NCI-H2081 treated with DMSO at 0.1 percent for 48 hours (cell line): ENCODE data around the gene TGFA.

Experiments used
- DNase-seq: peaks from one replicate; lab custom pipeline; 2025; lab: John Stamatoyannopoulos, UW

The TGFA gene

DNA sequence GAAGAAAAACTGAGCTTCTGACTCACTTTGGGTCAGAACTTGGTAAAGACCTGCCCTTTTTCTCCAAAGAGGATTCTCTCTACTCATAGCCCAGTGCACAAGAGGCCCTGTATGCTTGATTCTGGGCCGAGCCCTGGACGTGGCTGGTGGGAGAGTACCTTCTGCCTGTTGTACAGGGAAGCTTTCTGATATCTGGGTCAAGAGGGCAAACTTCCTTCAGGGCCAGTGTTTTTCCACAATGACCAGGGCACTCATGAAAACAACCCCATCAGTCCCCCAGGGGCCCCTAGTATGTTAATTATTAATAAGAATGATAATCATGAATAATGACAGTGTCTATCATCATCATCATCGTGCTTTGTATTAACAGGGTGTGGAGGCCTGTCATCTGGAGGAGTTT lies 90.0 kb downstream of the TGFA start:
- DNase-seq: no peak

DNA sequence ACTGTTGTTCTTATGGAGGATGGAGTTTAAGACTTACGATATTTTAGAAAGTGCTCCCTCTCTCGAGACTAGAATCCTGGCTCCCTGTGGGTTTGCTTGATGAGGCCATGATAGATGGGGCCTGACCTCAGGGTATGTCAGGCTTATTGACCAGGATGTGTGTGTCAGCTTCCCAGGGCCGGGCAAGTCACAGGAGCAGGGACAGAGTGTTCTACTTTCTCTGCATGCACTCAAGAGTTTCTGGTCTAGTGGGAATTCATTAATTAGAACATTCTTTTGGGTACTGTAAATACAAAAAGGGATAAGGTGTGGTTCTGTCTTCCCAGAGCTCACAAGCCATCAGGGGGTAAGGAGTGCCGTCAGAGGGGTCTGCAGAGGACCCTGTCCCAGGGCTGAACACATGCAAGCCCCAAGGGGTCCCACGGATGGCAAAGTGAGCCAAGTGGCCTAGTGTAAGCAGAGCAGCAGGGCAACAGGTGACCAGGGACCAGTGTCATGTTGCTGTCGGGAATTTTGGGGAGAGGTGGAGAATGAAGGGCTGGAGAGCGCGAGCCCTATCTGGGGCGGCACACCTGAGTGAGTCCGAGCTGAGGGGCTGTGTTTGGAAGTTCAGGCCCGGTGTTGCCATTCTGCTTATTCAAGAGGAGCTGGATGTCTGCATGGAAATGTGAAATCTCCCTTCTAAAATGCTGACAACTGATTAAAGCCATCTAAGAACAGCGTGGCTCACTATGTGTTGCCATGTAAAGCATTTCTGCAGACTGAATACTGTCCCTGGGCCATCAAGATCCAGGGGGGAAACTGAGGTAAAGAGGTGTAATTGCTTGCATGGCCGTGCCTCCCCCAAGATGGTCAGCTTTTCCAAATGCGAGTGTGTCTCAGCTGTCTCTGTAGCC lies 91.4 kb downstream of the TGFA start:
- no peak for DNase-seq

DNA sequence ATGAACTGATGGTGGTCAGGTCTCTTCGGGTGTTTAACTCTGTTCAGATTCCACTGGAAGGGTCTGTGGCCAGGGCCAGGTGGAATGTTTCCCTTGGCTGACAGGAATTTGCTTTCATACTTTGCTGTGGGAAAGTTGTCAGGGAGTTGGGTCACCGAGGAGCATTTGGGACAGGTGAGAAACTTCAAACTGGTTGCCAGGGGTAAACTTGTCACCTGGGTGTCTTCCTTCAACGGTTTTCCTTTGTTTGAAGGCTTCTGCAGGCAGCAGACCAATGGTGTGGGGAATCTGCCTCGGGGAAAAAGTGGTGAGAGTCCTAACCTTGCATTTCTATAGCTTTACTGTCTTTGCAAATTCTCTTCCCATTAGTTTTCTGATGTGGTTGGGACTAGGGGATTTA lies 92.2 kb downstream of the TGFA start:
- no peak for DNase-seq

DNA sequence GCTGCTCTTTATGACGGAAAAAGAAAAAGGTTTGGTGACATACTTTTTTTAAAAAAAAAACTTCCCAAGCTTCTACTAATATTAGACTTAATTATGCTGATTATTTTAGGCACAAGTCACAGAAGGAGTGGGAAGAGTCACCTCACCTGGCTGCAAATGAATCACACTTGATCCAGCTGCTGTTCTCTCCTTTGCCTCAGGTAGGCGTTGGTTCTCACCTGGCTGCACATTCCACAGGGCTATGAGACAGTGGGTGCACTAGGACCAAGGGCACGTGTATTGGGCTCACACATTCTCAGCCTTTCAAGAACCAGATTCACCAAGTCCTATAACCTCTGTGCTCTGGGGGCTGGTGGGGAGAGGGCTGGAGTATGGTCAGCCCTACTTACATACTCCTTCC lies 93.3 kb downstream of the TGFA start:
- no peak for DNase-seq

DNA sequence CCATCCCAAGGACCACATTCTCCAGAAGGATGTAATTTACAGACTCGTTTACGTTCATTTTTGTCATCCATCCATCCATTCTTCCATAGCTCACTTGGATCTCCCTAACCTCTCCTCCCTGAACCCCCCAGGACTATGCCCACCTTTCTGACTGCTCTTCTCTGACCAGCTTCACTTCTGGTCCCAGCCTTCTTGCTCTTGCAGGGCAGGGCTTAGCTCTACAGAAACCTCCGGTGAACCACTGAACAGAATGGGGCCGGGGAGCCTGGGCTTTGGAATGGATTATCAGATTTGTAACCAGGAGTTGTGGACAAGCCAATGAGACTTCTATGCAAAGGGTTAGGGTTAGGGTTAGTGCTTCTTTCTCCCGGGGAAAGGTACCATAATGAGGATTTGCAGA lies 95.0 kb downstream of the TGFA start:
- DNase-seq: no peak

DNA sequence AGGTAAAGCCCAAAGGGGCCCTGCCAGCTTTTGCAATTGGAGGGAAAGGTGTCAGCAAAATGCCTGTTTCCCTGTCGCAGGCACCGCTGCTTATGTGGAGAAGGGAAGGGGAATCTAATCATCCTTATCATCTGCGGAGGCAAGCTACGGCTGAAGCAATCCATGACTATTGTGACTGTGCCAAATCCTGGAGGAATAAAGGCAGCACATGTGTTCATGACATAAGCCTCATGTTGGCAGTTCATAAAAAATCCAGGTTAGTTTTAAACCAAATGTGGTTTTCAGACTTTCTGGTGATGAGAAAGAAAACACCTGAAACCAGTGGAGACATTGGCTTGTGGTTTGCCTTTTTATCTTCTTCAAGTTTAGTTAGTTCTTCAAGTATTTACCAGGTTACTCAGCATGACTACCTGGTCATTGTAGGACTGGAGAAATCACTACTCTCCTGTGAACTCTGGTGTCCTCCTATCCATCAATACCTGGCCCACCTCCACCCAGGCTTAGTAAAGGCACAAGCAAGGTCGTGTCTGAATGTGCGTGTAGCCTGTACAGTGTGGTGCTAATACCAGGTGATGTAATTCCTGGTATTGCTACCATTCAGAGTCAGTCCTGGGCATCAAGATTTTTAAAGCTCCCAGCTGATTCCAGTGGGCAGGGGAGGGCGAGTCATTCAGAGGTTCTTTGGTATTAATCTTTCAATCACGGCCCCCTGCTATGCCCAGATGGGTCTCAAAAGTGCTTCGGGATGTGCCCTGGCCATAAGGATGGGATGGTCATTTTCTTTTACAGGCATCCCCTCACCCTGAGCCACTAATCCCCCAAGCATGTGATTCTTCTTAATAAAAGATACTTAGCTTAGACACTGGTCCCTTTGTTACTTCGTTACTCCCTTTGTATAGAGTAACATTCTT lies 96.8 kb downstream of the TGFA start:
- no peak for DNase-seq

DNA sequence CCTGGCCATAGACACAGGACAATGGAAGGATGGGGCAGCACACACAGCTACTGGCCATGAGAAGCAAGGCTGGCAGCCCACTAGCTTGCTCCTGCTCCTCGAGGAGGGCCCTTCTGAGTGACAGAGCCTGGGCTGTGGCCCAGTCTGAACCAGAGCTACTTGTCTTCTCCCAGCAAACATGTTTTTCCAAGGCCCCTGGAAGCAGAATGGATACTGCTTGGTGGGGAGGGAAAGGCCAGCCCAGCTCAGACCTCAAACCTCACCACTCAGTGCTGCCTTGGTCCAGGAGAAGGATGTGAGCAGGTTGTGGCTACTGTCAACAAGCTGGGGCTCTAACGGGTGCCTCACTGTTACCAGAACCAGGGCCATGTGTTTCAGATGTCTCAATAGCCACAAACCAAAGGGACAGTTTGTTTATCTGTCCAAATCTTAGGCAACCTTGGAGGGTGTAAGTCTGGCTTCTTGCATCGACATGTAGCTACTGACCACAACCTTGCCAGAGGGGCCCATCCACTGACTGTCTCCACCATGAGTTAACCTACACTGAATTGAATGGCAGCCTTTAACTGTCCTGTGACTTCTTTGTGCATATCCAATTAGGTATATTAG lies 98.6 kb downstream of the TGFA start:
- DNase-seq: no peak

DNA sequence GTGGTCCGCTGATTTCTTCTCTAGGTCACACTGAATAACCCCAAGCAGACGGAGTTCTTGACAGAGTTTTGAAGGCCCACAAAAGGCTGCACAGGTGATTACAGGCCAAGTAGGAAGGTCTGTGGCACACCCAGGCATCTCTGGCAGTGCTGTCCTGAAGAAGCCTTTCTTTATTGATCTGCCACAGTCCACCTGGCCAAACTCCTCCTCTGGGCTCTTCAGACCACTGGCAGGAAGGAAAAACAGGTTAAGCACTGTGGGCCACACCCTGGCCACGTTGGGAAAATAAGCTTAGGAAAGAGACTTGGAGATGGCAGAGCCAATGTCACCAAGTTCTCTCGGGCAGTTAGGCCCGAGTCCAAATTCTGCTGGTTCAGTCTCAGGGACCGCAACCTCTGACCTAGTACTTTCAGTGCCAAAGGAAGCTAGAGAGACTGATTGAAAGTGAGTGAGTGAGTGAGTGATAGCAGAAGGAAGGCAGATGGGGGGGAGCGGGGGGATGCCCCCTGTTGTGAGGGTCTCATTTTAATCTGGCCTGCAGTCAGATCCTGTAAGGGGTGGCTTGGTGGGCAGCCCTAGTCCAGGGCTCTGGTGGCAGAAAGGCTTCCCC lies 102.9 kb downstream of the TGFA start:
- no peak for DNase-seq

DNA sequence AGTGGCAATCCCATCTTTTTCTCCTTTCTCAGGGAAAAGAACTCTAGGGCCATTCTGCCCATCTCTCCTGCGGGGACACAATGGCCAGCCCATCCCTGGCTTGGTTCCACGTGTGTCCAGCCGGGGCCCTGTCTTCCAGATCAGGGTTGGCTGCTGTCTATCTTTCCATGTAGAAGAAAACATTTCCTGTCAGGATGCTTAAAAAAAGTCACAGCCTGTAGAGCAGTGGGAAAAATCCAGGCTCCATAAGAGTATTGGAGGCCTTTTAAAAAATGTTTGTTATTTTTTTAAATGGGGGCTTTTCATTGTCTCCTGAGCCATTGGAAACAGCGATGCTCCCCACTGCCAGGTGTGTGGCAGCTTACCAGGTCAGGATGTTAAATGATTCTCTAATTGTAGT lies 105.6 kb downstream of the TGFA start:
- DNase-seq: no peak

DNA sequence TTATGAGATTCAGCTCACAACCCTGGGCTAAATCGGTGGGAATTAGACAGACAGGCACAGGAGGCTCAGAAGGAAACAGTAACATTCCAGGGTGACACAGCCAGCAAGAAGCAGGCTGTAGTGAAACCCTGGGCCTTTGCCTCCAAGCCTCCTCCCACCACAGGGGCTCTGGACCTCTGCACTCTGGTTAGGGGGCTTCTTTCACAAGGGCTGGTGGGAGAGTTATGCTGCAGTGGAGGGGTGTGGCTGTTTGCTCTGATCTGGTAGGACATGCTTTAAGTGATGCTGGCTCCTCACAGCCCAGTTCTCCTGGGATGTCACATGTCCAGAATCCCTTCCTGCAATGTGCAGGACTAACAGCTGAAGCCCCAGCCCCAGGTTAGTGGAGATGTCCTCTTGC lies 109.9 kb downstream of the TGFA start:
- no peak for DNase-seq

DNA sequence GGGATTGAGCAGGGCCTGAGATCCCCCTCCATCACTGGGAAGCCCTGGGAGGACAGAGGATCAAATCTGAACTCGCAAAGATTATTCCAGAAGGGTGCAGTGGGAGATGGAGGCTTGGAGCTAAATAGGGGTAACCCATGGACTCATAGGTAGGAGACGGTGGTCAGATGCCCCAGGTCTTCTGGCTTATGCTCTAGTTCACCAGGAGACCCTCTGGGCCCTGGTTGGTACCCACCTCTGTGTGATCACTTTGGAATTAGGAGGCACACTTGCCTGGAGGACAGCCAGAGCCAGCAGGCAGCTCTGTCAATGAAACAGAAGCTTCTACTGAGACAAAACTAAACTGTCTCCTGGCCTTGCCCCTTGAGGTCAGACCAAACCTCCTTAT lies 110.6 kb downstream of the TGFA start:
- DNase-seq: no peak

DNA sequence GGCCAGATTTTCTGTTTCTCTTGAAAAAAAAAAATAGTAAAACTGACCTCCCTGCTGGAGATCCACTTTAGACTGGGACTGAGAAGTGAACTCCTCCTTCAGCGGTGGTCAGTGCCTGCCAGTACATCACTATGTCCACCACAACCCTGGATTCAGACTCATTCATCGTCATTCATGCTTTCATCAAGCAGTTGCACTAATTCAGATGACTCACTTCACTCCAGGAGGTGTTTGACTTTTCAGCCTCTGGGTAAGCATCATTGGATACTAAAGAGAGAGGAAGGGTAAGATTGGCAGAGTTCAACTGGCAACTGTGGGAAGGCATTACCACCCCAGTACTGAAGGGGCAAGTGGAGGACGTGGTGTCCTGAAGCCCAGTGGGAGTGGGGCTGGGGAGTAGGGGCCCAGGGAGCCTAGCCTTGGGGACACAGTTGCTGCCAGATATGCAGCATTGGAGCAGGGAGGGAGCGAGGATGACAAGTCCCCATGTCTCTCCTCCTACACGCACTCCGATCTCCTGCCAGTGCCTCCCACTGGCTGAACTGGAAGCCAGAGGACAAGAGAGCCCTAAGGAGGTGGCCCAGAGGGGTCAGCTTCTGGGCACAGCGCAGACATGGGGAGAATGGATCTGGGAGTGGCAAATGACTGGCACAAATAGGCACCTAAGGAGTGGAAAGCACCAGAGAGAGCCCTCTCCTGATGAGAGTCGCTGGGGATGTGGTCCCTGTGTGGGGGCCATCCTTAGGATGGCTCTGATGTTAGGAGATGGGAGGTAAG lies 111.1 kb downstream of the TGFA start:
- DNase-seq: no peak

DNA sequence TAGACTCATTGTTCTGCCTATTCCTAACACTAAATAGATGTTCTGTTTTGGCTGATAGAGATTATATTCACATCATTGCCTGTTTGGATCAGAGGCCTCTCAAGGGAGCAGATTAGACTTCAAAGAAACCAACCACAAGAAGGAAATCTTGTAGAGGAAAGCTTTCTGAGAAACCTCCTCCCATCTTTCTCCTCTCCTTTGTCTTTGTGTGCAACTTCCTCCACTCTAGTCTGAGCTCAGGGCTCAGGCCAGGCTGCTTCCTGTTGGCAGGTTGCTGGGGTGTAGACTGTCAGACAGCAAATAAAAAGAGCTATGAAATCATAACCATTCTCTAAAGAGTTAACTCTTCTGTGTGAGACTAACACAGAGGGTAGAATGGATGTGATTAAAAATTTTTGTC lies 113.0 kb downstream of the TGFA start:
- no peak for DNase-seq

DNA sequence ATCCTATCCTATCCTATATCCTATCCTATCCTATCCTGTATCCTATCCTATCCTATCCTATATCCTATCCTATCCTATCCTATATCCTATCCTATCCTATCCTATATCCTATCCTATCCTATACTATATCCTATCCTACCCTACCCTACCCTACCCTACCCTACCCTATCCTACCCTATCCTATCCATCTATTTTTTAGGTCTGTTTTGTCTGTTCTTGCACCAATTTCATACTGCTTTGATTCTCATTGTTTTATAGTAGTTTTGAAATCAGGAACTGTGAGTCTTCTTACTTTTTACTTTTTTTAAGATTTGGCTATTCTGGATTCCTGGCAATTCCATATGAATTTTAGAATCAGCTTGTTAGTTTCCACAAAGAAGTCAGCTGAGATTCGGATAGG lies 118.5 kb downstream of the TGFA start:
- no peak for DNase-seq

DNA sequence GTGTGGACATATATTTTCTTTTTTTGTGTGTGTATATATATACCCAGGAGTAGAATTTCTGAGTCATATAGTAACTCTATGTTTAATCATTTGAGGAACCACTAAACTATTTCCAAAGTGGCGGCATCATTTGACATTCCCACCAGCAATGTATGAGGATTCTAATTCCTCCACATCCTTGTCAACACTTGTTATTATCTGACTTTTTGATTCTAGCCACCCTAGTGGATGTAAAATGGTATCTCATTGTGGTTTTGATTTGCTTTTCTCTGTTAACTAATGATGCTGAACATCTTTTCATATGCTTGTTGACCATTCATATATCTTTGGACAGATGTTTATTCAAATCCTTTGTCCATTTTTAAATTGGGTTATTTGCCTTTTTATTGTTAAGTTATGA lies 120.3 kb downstream of the TGFA start:
- DNase-seq: no peak

DNA sequence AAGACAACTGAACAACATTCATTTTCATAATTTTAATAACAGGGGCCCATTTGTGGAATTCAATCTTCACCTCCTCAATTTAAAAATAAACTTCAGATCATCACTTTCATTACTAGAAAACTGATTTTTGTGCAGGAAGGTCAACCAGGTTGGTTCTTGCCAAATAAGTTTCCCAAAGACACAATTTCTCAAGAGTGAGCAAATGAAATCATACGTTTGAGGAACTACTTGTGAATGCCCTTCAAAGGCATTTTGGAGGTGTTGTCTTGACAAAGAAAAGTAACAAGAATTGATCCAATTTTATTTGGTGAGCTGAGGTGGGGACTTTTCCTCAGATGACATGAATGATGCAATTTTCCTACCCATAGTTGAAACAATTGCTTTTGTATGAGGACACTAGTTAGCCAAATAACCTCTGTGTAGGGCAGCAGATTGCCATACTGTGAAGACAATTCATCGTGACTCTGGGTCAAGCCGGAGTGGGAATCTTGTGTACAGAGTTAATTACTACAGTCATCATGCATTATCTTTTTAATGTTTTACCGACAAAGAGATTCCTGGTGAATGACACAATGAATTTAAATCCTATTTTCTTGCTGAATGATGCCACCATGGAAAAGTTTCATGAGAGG lies 121.8 kb downstream of the TGFA start:
- no peak for DNase-seq

DNA sequence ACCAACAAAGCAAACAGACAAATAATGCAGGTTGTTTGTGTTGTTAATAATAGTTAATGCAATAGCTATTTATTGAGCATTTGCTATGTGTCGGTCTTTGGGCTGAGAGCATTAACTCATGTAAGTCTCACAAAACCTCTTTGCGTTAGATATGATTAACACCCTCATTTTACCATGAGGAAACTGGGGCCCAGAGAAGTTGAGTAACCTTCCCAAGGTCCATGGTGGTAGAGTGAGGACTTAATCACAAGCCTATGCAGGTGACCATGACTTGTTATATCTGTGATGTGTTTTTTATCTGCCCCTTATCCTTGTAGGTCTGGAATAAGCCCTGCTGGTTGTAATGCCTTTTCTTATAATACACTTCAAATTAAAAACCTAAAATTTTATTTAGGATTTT lies 127.3 kb downstream of the TGFA start:
- DNase-seq: no peak

DNA sequence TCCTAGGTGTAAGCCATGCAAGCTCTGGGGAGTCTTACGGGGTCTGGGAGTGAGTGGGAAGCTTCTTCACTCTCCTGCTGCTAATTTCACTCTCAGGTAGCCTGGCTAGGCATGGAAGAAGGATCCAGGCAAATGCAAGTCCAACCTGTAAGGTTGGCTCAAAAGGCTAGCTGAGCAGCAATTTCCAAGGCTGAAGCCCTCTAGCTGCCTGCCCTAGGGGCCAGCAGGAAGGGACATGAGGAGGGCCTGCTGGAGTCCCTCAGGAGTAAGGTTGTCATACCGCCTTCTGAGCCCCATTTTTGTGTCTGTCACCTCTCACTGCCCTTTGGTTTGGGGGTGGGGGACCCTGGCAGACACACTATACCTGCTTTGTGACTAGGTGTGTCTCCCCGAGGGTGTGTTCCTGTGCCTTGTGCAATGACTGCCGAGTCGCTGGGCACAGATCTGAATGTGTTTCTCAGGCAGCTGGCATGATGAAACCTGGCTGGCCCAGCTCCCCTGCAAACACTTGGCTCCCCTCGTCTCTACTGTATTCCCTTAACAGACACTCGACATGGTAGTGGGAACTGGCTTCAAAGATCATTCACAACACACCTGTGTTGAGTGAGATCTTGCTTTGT lies 127.8 kb downstream of the TGFA start:
- no peak for DNase-seq

DNA sequence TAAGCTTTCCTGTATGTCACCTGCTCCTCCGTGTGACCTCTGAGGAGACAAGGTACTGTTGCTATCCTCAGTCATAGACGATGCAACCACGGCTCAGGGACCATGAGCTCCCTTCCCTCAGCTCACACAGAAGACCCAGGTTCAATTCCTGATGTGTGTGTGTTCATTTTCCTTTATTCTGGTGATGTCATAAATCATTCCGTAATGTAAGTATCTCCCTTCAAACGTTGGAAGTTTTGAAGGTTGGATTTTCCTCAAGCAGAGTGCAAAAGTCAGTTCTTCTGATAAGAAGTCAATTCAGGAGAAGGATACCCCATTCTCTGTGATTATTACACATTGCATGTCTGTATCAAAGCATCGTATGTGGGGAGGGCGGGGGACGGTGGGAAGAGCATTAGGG lies 132.9 kb downstream of the TGFA start:
- DNase-seq: no peak

DNA sequence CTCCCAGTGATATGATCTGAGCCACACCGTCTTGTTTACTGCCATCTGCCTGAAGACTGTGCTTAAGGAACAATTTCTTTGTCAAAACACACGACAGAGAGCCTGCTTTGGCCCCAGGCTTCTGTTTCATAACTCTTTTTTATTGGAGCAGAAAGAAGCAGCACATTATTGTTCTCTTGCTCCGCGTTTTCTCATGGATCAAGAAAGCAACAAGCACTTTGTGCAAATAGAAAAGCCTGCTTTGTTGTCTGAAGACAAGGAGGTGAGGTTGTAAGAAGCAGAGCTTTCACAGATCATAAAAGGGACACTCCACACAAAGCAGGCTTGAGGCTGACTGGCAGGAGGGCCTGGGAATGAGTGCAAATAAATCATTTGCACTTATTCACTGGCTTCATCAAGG lies 133.5 kb downstream of the TGFA start:
- DNase-seq: no peak

DNA sequence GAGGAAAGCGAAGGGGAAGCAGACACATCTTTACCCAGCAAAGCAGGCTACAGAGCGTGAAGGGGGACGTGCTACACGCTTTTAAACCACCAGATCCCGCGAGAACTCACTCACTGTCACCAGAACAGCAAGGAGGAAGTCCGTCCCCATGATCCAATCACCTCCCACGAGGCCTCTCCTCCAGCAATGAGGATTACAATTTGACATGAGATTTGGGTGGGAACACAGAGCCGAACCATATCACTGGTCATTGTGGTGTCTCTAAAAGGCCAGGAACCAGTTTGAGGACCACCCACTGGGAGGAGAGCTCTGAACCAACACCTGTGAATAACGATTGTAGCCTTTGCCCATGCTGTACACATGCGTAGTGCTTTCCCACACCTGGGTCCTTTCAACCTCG lies 135.1 kb downstream of the TGFA start:
- no peak for DNase-seq
